HG02588 (cell line): ENCODE results near the gene CAPZA2.
"Not testable (repeated sequence)": the region's sequence is repeated elsewhere in the genome, so short reads cannot be mapped to it uniquely, and the experiment has no call there.

ENCODE experiments used
- ATAC-seq: cut with Tn5 transposase; IDR thresholded peaks from one replicate; pipeline ENCODE4 v1.9.1; 2021; ENCODE audit warnings: mild to moderate bottlenecking, moderate library complexity; ENCODE audit not compliant: unreplicated experiment

Gene CAPZA2

GRCh38 chr7:116862234-116862950, at the start of gene CAPZA2:
Gene CAPZA2 (plus strand): TSS chr7:116862587. CDS start chr7:116862612, 25 bp downstream.
- peak; percentile 87 for ATAC-seq

- ATAC-seq, result no peak
Observed at GRCh38 chr7:116812860-116813259, 49.5 kb upstream of the CAPZA2 start.

DNA sequence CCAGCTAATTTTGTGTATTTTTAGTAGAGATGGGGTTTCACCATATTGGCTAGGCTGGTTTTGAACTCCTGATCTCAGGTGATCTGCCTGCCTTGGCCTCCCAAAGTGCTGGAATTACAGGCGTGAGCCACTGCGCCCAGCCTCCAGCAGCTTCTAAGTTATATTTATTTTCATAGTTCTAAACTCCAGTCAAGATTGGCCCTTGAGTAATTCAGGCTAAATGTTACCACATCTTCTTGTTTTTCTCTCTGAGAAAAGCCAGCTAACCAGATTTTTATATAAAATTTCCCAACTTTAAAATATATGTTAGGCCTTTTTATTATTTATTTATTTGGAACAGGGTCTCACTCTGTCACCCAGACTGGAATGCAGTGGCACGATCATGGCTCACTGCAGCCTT, 49.0 kb upstream of the CAPZA2 start:
- ATAC-seq, result not testable (repeated sequence)

DNA sequence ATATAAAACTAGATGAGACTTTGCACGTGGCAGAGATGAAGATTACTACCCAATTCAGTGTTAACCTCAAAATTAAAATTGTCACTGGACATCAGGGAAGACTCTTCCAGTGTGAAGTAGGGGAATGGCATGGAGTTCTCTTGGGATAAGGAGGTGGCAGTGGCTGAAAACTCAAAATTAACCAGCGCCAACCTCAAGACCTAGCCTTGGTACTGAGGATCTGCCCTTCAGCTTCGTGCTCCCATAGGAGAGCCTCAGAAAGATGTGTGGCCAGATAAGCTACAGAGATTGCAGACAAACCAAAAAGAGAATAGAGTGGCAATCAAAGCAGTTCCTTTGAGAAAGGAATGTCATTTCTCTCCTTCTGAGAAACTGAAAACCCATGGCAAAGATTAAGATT, 47.3 kb upstream of the CAPZA2 start:
- ATAC-seq, result no peak

- no peak for ATAC-seq
Observed at GRCh38 chr7:116820149-116820548, 42.2 kb upstream of the CAPZA2 start.

DNA sequence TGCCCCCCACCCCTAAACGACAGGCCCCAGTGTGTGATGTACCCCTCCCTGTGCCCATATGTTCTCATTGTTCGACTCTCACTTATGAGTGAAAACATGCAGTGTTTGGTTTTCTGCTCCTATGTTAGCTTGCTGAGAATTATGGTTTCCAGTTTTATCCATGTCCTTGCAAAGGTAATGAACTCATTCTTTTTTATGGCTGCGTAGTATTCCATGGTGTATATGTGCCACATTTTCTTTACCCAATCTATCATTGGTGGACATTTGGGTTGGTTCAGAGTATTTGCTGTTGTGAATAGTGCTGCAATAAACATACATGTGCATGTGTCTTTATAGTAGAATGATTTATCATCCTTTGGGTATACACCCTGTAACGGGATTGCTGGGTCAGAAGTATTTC, 40.7 kb upstream of the CAPZA2 start:
- ATAC-seq, result not testable (repeated sequence)

- no peak for ATAC-seq
Observed at GRCh38 chr7:116824449-116824848, 37.9 kb upstream of the CAPZA2 start.

- no peak for ATAC-seq
Observed at GRCh38 chr7:116828281-116828680, 34.1 kb upstream of the CAPZA2 start.

DNA sequence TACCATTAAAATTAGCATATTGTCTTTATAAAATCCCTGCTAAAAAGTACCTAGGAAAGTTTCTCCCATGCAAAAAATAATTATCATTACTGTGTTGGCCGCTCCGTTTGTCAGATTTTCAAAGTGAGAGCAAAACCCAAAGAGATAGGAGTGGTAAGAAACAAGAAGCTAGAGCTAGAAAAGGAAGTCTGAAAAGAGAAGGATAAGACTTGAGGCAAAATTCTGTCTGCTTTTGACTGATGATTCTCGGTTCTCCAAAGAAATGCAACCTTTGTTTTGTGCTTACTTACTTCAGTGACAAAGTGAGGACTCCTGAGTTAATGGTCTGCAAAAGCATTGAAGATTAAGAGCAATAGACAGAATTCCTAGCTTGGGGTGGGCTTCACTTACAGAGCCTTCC, 33.3 kb upstream of the CAPZA2 start:
- ATAC-seq, result no peak

DNA sequence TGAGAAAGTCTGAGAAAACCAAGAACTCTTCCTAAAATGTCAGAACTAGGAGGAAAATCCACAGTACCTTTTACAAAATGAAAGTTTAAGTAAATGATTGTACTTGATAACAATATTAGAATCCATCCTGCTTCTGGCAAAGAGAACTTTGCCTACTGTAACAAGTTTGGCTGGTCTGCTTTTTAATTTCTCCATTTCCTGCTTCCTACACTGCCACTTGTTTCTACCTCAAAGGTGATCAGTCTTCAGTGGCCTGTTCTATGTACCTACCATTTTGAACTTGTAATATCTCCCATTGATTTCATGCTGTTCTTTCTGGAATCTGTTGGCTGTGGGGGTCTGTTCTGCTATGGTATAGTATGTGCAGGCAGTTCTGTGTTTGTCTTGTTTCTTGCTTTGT, 32.9 kb upstream of the CAPZA2 start:
- no peak for ATAC-seq

DNA sequence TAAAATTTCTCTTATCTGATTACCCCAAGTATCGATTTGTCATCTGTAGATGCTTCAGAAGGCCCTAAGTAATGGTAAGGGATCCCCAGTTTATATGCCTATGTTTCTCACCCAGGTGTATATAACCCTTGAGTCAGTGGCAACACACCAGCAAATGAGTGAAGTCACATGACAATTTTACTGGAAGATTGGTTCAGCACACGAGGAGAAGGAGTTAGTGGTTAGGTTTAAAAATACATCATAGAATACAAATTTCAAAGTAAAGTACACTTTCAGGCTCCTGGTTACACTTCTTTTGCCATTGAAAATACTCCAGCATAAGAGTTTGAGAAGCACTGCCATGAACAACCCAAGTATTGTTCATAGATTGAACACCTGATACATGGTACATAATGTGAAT, 29.7 kb upstream of the CAPZA2 start:
- ATAC-seq, result no peak

DNA sequence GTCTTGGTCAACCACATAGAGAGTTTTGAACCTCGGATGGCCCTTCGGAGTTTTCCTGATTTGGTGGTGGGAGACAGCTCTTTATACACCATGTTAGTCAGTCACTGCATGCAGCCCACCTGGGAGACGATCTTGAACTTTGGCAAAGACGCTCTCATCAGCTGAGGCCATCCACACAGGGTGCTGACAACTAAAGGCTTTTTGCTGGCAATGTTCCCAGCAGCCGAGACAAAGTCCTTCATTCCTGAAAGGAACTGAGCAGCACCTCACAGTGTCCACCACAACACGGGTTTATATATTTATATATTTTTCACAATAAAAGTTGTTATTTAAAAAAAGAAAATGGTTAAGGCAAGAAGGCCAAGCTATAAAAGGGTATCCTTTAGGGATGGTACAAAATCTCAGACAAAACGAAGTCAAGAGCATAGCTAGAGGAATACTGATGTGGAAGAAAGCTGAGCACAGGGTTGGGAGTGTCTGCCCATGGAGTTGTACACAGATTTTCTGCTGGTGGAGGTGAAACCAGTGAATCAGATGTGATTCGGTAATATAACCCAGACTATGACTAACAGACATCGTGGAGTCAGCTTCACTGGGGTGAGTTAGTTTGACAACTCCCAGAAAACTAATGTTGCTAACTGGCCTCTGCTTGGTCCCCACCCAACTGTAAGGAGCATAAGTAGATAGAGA, 27.4 kb upstream of the CAPZA2 start:
- no peak for ATAC-seq

GRCh38 chr7:116836048-116836447, 26.3 kb upstream of the CAPZA2 start:
- ATAC-seq, result no peak

DNA sequence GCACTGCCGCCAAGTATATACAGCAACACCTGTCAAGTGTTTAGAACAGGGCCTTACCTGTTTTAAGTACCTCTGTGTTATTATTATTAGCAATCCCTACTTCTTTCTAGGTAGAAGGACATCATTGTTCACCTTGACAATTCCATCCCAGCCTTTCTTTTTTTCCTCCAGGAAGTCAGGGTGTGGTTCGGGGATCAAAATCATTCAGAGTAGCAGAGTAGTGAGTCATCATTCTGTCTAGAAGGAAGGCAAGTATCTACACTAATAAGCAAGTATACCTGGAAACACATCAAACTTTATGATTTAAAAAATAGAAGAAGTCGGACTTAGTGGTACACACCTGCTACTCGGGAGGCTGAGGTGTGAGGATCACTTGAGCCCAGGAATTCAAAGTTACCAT, 25.5 kb upstream of the CAPZA2 start:
- ATAC-seq, result no peak

DNA sequence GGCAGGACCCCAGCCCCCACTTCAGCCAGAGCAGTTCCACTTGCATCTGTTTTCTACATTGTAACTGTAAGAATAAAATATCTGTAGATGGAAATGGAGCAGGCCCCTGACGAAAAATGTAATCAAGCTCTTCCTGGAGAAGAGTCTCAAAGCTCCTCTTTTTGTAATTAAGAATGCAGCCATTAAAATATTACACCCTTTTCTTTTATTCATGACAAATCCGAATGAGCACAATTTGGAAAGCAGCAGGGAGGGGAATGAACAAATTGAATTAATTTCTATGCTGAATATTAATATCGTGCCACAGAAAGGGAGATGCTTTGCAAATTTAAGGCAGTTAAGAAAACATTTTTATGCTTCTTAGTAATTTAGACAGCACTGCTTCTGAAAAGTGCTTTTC, 24.8 kb upstream of the CAPZA2 start:
- no peak for ATAC-seq

- no peak for ATAC-seq
Observed at GRCh38 chr7:116840256-116840655, 22.1 kb upstream of the CAPZA2 start.

GRCh38 chr7:116842371-116842770, 20.0 kb upstream of the CAPZA2 start:
- no peak for ATAC-seq

DNA sequence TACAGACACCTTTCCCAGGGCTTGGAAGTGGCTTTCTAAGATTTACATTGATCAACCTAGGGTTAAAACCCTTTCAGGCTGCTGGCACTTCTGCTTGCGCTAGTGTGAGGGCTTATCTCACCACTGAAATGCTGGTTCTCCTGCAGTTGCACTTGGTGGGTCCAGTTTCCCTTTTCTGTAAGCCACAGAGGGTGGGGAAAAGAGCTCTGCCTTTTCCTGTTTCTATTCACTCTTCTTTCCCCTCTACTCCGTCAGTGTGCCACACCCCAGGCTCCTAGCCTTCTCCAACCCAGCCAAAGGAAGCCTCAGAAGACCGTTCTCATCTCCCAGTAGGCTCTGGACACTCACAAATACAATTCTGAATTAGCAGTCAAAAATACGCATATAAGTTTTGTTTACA, 19.0 kb upstream of the CAPZA2 start:
- no peak for ATAC-seq

GRCh38 chr7:116851175-116851574, 11.2 kb upstream of the CAPZA2 start:
- no peak for ATAC-seq

- no peak for ATAC-seq
Observed at GRCh38 chr7:116851671-116852070, 10.7 kb upstream of the CAPZA2 start.

DNA sequence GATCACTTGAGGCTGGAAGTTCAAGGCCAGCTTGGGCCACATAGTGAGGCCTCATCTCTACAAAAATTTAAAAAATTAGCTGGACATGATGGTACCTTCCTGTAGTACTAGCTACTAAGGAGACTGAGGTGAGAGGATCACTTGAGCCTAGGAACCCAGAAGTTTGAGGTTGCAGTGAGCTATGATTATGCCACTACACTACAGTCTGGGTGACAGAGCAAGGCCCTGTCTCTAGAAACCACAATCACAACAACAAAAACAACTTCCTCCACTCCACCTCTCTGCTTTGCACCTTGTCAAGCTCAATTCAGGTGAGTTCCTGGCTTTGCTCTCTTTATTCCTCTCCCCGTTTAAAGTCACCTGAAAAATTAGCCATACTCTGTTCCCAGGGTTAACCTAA, 8.3 kb upstream of the CAPZA2 start:
- ATAC-seq, result no peak

- ATAC-seq, result no peak
Observed at GRCh38 chr7:116857052-116857451, 5.3 kb upstream of the CAPZA2 start.

- no peak for ATAC-seq
Observed at GRCh38 chr7:116859323-116859722, 3.1 kb upstream of the CAPZA2 start.
